OCI-LY7 (cell line): ENCODE results near the gene CNTNAP5. TPM values are rescaled to one million over a fixed set of nuclear protein-coding genes. Genes with fewer than 3 reads are reported as not detected.

ENCODE experiments used
- BruUV-seq: library from RNA; stranded (reverse); fragments of 400-500 nt; replicated peaks from 2 replicates; lab custom pipeline; 2021; lab: Mats Ljungman, UMichigan
- CTCF ChIA-PET: fragments of 300-600 bp; sonication (Branson Sonifier 250); formaldehyde crosslinking; loops from one replicate; lab custom pipeline; 2022; ENCODE audit warnings: antibody characterized with exemption; ENCODE audit not compliant: unreplicated experiment; lab: Charles Lee
- POLR2A ChIA-PET: fragments of 300-600 bp; sonication (Branson Sonifier 250); formaldehyde crosslinking; loops from one replicate; lab custom pipeline; 2022; ENCODE audit warnings: antibody characterized with exemption; lab: Charles Lee
- DNase-seq: peaks from one replicate; pipeline ENCODE4 v3.0.0-alpha.2; 2015; ENCODE audit warnings: low spot score
- H2AFZ ChIP-seq: fragments of 200-600 bp; sonication (generic), shearing (Covaris generic); 2 replicates; pipeline ENCODE4 v1.6.1; 2014; ENCODE audit warnings: mild to moderate bottlenecking, antibody characterized with exemption, low read length, moderate library complexity
- H3K27ac ChIP-seq: fragments of 200-600 bp; sonication (generic); 2 replicates; pipeline ENCODE4 v1.5.1; 2014; ENCODE audit warnings: mixed run types, low read depth, mild to moderate bottlenecking, moderate library complexity, low read length, inconsistent platforms; ENCODE audit not compliant: poor library complexity, severe bottlenecking
- H3K36me3 ChIP-seq: fragments of 200-600 bp; sonication (generic); 2 replicates; pipeline ENCODE4 v1.6.1; 2014; ENCODE audit warnings: mild to moderate bottlenecking, antibody characterized with exemption, low read length, moderate library complexity, mixed read lengths; ENCODE audit not compliant: insufficient read depth
- H3K4me1 ChIP-seq: fragments of 200-600 bp; sonication (generic); 2 replicates; pipeline ENCODE4 v1.5.1; 2014; ENCODE audit warnings: mild to moderate bottlenecking, low read length; ENCODE audit not compliant: insufficient read depth, poor library complexity, severe bottlenecking
- H3K4me2 ChIP-seq: fragments of 200-600 bp; sonication (generic); 2 replicates; pipeline ENCODE4 v1.6.1; 2014; ENCODE audit warnings: mild to moderate bottlenecking, low read length
- H3K4me3 ChIP-seq: fragments of 200-600 bp; sonication (generic); 2 replicates; pipeline ENCODE4 v1.5.1; 2014; ENCODE audit warnings: mild to moderate bottlenecking, low read depth, low read length; ENCODE audit not compliant: poor library complexity, severe bottlenecking
- H3K79me2 ChIP-seq: fragments of 200-600 bp; sonication (generic); 2 replicates; pipeline ENCODE4 v1.6.1; 2016; ENCODE audit warnings: low read depth, mild to moderate bottlenecking, low read length, moderate library complexity, mixed read lengths; ENCODE audit not compliant: insufficient read depth
- H3K9me2 ChIP-seq: fragments of 200-600 bp; sonication (generic); 2 replicates; pipeline ENCODE4 v1.6.1; 2016; ENCODE audit warnings: mild to moderate bottlenecking, low read length, mixed read lengths; ENCODE audit not compliant: insufficient read depth
- H3K9me3 ChIP-seq: fragments of 200-600 bp; sonication (generic); 2 replicates; pipeline ENCODE4 v1.6.1; 2014; ENCODE audit warnings: mild to moderate bottlenecking, mixed run types, low read length, mixed read lengths
- H4K20me1 ChIP-seq: fragments of 200-600 bp; sonication (generic); 2 replicates; pipeline ENCODE4 v1.6.1; 2014; ENCODE audit warnings: mild to moderate bottlenecking, antibody characterized with exemption, low read length, moderate library complexity, mixed read lengths; ENCODE audit not compliant: insufficient read depth
- EZH2phosphoT487 ChIP-seq: fragments of 200-600 bp; sonication (generic); IDR thresholded peaks from 2 replicates; pipeline ENCODE4 v1.6.1; 2018; ENCODE audit warnings: low read depth, borderline replicate concordance, mild to moderate bottlenecking, mixed run types, antibody characterized with exemption, low read length, moderate library complexity, mixed read lengths
- intact Hi-C: fragments of 100-400 bp; cut with micrococcal nuclease; formaldehyde crosslinking; loops from one replicate; pipeline ENCODE4 v1.10.0; 2022; ENCODE audit not compliant: unreplicated experiment
- total RNA-seq, 2 experiments: library from RNA; depleted of rRNA in 1 of 2; stranded (reverse); fragments of >200 nt in 1 of 2; shearing (Covaris generic) in 1 of 2; gene quantifications; 2 replicates each; pipeline ENCODE4 v1.2.3, GENCODE V29; 2014 to 2022
- TF ChIP-seq, protein P1 (sequence below): fragments of 200-600 bp; sonication (generic); conservative IDR thresholded peaks from 2 replicates; pipeline ENCODE4 v1.5.1; 2014; ENCODE audit warnings: mild to moderate bottlenecking, antibody characterized with exemption, low read length, moderate library complexity, mixed read lengths

Gene CNTNAP5
- total RNA-seq, 2 experiments from 2014 or later, result not detected

- DNase-seq, result no peak
- H3K9me2 ChIP-seq, result no peaks in the 10 kb centered on the region
- H2AFZ ChIP-seq, result no peak overlapping the region
- no peak overlapping the region for H3K4me3 ChIP-seq
- no peaks in the 10 kb centered on the region for H3K79me2 ChIP-seq
- no peak overlapping the region for H3K27ac ChIP-seq
- H3K4me1 ChIP-seq, result no peaks in the 10 kb centered on the region
- H3K36me3 ChIP-seq, result no peaks in the 10 kb centered on the region
- intact Hi-C loops, result no loop called here
- CTCF ChIA-PET, result no interaction called here
- no peak overlapping the region for H3K4me2 ChIP-seq
- no peaks in the 10 kb centered on the region for H4K20me1 ChIP-seq
- no TSS peak for BruUV-seq
- TF ChIP-seq, protein P1, sequence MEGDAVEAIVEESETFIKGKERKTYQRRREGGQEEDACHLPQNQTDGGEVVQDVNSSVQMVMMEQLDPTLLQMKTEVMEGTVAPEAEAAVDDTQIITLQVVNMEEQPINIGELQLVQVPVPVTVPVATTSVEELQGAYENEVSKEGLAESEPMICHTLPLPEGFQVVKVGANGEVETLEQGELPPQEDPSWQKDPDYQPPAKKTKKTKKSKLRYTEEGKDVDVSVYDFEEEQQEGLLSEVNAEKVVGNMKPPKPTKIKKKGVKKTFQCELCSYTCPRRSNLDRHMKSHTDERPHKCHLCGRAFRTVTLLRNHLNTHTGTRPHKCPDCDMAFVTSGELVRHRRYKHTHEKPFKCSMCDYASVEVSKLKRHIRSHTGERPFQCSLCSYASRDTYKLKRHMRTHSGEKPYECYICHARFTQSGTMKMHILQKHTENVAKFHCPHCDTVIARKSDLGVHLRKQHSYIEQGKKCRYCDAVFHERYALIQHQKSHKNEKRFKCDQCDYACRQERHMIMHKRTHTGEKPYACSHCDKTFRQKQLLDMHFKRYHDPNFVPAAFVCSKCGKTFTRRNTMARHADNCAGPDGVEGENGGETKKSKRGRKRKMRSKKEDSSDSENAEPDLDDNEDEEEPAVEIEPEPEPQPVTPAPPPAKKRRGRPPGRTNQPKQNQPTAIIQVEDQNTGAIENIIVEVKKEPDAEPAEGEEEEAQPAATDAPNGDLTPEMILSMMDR, result no peak
- no peak for TF ChIP-seq EZH2phosphoT487
- POLR2A ChIA-PET, result interaction anchor here (1.2 kb wide), 1 partner anchor 10 kb away, joined by 3 read pairs; no protein-coding TSS in a partner anchor
- H3K9me3 ChIP-seq, result no peaks in the 10 kb centered on the region
Measured at GRCh38 chr2:124524155-124524915, 499.2 kb downstream of the CNTNAP5 start.

DNA sequence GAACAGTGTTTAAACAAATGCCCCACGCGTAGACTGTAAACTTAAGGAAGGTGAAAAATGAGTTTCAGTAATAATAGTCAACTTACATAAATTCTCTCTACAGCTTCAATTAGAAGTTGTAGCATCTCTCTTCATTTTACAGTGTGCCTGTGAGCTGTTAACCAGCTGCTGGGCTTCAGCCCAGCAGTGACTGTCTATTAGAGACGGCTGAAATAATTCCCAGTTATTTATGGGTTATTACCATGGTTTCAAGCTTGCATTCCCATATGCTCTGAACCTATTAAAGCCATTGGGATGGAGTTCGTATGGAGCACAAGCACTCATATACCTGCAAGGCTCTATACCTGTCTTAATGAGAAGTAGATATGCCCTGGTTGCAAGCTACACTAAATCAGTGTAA lies 501.1 kb downstream of the CNTNAP5 start:
- H4K20me1 ChIP-seq, result no peaks in the 10 kb centered on the region
- no peaks in the 10 kb centered on the region for H3K79me2 ChIP-seq
- ChIA-PET CTCF (no interaction called here), POLR2A (interaction anchor here (0.6 kb wide), 1 partner anchor 956 kb away, joined by 4 read pairs; no protein-coding TSS in a partner anchor)
- H3K27ac ChIP-seq, result no peak overlapping the region
- no TSS peak for BruUV-seq
- DNase-seq, result no peak
- no peaks in the 10 kb centered on the region for H3K9me3 ChIP-seq
- H3K4me3 ChIP-seq, result no peak overlapping the region
- TF ChIP-seq, protein P1, result no peak
- TF ChIP-seq EZH2phosphoT487, result no peak
- no peak overlapping the region for H2AFZ ChIP-seq
- H3K4me1 ChIP-seq, result no peaks in the 10 kb centered on the region
- no peaks in the 10 kb centered on the region for H3K9me2 ChIP-seq
- intact Hi-C loops, result no loop called here
- no peak overlapping the region for H3K4me2 ChIP-seq
- no peaks in the 10 kb centered on the region for H3K36me3 ChIP-seq

GRCh38 chr2:124530203-124530602 lies 505.1 kb downstream of the CNTNAP5 start:
- Histone ChIP-seq H4K20me1 (no peaks in the 10 kb centered on the region), H3K4me1 (no peaks in the 10 kb centered on the region), H3K36me3 (no peaks in the 10 kb centered on the region), H2AFZ (no peak overlapping the region), H3K27ac (no peak overlapping the region), H3K4me3 (no peak overlapping the region), H3K79me2 (no peaks in the 10 kb centered on the region), H3K4me2 (no peak overlapping the region), H3K9me2 (no peaks in the 10 kb centered on the region), H3K9me3 (no peaks in the 10 kb centered on the region)
- intact Hi-C loops, result no loop called here
- DNase-seq, result no peak
- CTCF ChIA-PET, result no interaction called here
- TF ChIP-seq, protein P1, result peak; percentile 46
- TF ChIP-seq EZH2phosphoT487, result no peak
- POLR2A ChIA-PET, result no interaction called here
- BruUV-seq, result no TSS peak
